Measurements from ENCODE around the gene GRID1.

Gene GRID1

GRCh38 chr10:85611093-85611740, 755.4 kb downstream of the GRID1 start:
- in situ Hi-C loops (cut with HindIII; ENCODE audit: low pct_unique_long_range_greater_than_20kb, low sequenced_read_pairs), result no loop called here
- no peak for DNase-seq (ENCODE audit: low read depth in 1 of 2, low spot score in 1 of 2)
- TF ChIP-seq JUND (IDR thresholded peaks at IDR 0.05; ENCODE audit: low read depth), result no peak

GRCh38 chr10:85610381-85611092, 756.1 kb downstream of the GRID1 start:
- TF ChIP-seq JUND (IDR thresholded peaks at IDR 0.05; ENCODE audit: low read depth), result no peak
- no peak for DNase-seq (ENCODE audit: low read depth in 1 of 2, low spot score in 1 of 2)
- in situ Hi-C loops (cut with HindIII; ENCODE audit: low pct_unique_long_range_greater_than_20kb, low sequenced_read_pairs), result no loop called here

- in situ Hi-C loops (cut with HindIII; ENCODE audit: low pct_unique_long_range_greater_than_20kb, low sequenced_read_pairs), result no loop called here
- no peak for TF ChIP-seq JUND (IDR thresholded peaks at IDR 0.05; ENCODE audit: low read depth)
- no peak for DNase-seq (ENCODE audit: low read depth in 1 of 2, low spot score in 1 of 2)
These were observed 757.1 kb downstream of the GRID1 start for GRCh38 chr10:85609509-85609908.

DNA sequence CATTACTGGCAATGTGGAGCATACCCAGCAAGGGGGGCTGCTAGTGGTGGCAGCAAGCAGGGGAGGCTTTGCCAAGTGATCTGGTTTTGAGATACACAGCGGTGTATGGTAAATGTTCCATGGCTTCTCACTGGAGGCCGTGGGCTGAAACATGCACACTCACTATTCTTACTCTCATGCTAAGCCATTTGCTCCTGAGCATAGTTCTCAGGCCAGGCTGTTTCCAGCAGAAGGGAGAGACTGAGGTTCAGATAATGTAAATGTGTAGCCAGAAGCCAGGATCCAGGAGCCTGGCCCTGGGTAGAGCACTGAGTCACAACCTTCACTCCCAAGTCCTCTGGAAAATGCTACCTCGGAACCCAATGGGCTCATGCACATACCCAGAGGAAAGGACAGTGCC, 757.9 kb downstream of the GRID1 start:
- no peak for DNase-seq (ENCODE audit: low read depth in 1 of 2, low spot score in 1 of 2)
- in situ Hi-C loops (cut with HindIII; ENCODE audit: low pct_unique_long_range_greater_than_20kb, low sequenced_read_pairs), result no loop called here
- no peak for TF ChIP-seq JUND (IDR thresholded peaks at IDR 0.05; ENCODE audit: low read depth)

DNA sequence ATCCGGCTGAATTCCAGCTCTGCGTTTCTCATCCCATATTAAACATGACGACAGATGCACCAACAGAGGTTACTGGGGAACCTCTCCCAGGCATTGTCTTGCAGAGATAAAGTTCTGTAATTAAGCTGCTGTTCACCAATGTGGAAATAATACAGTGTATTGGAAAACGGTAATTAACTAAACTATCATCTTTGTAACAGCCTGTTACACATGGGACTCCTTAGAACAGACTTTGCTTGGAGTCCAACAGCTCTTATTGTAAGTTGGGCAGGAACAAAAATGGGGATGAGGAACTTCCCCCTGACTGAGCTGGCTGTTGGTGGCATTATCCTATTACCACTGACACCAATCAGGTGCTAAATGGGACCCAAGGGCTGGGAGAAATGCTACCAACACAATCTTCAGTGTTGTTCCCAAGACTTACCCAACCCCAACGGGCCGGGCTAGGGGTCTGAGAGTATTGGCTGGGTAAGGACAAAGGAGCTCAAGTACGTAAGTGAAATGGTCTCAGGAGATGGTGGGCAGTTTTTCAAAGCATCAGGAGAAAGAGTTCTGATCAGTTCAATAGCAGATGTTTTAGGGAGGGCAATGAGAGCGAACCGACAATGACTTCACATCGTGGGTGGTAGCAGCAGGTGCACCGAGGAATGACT, 759.4 kb downstream of the GRID1 start:
- no peak for TF ChIP-seq JUND (IDR thresholded peaks at IDR 0.05; ENCODE audit: low read depth)
- in situ Hi-C loops (cut with HindIII; ENCODE audit: low pct_unique_long_range_greater_than_20kb, low sequenced_read_pairs), result no loop called here
- DNase-seq (ENCODE audit: low read depth in 1 of 2, low spot score in 1 of 2), result no peak

DNA sequence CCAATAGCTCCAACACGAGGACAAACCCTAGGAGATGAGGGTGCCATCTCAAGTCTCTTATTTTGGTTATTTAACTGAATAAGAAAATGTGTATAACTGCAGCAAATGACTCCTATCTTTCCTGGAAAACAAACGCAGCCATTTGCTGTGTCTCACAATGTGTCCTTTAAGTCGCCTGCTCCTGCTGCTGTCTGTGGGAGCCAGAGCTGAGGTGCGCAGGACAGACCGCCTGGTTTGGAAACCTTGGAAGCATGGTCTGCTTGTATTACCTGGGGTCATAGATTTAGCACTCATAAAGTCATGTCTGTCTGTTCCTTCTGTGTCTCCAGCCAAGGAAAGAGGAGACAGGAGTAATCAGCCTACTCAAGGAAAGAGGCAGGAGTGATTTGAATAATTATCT, 760.2 kb downstream of the GRID1 start:
- in situ Hi-C loops (cut with HindIII; ENCODE audit: low pct_unique_long_range_greater_than_20kb, low sequenced_read_pairs), result no loop called here
- no peak for DNase-seq (ENCODE audit: low read depth in 1 of 2, low spot score in 1 of 2)
- no peak for TF ChIP-seq JUND (IDR thresholded peaks at IDR 0.05; ENCODE audit: low read depth)

- in situ Hi-C loops (cut with HindIII; ENCODE audit: low pct_unique_long_range_greater_than_20kb, low sequenced_read_pairs), result no loop called here
- TF ChIP-seq JUND (IDR thresholded peaks at IDR 0.05; ENCODE audit: low read depth), result no peak
- no peak for DNase-seq (ENCODE audit: low read depth in 1 of 2, low spot score in 1 of 2)
These were observed 761.7 kb downstream of the GRID1 start for GRCh38 chr10:85604884-85605283.

DNA sequence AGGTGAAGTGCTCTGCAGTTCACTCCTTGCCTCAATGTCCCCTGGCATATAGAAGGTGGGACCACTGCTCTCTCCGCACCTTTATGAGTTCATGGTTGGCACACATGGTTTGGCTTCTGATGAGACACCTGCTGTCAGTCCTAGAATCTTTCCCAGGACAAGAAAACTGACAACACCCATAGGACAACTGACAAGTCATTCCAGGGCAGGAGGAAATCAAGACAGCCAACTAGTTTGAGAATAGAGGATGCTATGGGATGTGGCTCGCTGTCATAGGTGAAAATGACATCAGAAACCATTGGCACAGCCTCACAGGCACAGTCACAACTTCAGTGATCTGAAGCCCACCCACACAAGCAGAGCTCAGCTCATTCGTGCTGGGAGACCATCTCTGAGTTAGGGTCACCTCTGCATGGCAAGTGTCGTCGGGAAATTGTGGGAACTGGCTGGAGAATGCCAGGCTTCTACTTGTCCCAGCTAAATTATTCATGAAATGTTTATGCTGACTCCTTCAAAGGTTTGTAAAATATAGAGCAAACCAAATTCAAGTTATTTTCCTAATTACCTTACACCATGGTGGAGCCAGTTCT, 762.4 kb downstream of the GRID1 start:
- no peak for TF ChIP-seq JUND (IDR thresholded peaks at IDR 0.05; ENCODE audit: low read depth)
- in situ Hi-C loops (cut with HindIII; ENCODE audit: low pct_unique_long_range_greater_than_20kb, low sequenced_read_pairs), result no loop called here
- DNase-seq (ENCODE audit: low read depth in 1 of 2, low spot score in 1 of 2), result no peak

GRCh38 chr10:85603151-85603940, 763.2 kb downstream of the GRID1 start:
- TF ChIP-seq JUND (IDR thresholded peaks at IDR 0.05; ENCODE audit: low read depth), result no peak
- in situ Hi-C loops (cut with HindIII; ENCODE audit: low pct_unique_long_range_greater_than_20kb, low sequenced_read_pairs), result no loop called here
- DNase-seq (ENCODE audit: low read depth in 1 of 2, low spot score in 1 of 2), result no peak

GRCh38 chr10:85602713-85603112, 763.9 kb downstream of the GRID1 start:
- TF ChIP-seq JUND (IDR thresholded peaks at IDR 0.05; ENCODE audit: low read depth), result no peak
- in situ Hi-C loops (cut with HindIII; ENCODE audit: low pct_unique_long_range_greater_than_20kb, low sequenced_read_pairs), result no loop called here

GRCh38 chr10:85602306-85602705, 764.3 kb downstream of the GRID1 start:
- in situ Hi-C loops (cut with HindIII; ENCODE audit: low pct_unique_long_range_greater_than_20kb, low sequenced_read_pairs), result no loop called here
- TF ChIP-seq JUND (IDR thresholded peaks at IDR 0.05; ENCODE audit: low read depth), result no peak
- no peak for DNase-seq (ENCODE audit: low read depth in 1 of 2, low spot score in 1 of 2)

More at GRCh38 chr10:85602713-85603112, 763.9 kb downstream of the GRID1 start:
- DNase-seq (ENCODE audit: low read depth in 1 of 2, low spot score in 1 of 2), result no peak

- in situ Hi-C loops (cut with HindIII; ENCODE audit: low pct_unique_long_range_greater_than_20kb, low sequenced_read_pairs), result no loop called here
- DNase-seq (ENCODE audit: low read depth in 1 of 2, low spot score in 1 of 2), result no peak
- no peak for TF ChIP-seq JUND (IDR thresholded peaks at IDR 0.05; ENCODE audit: low read depth)
These were observed 765.1 kb downstream of the GRID1 start for GRCh38 chr10:85601526-85601925.
